GM18498 (cell line): ENCODE results near the gene CSMD2.

Experiments
- ATAC-seq: cut with Tn5 transposase; IDR thresholded peaks from one replicate; pipeline ENCODE4 v1.9.1; 2021; ENCODE audit warnings: mild to moderate bottlenecking, moderate library complexity; ENCODE audit not compliant: unreplicated experiment

Gene CSMD2

GRCh38 chr1:33698361-33699035 is 466.5 kb downstream of the CSMD2 start:
- ATAC-seq, result no peak

GRCh38 chr1:33697816-33698215 is 467.2 kb downstream of the CSMD2 start:
- no peak for ATAC-seq

GRCh38 chr1:33696962-33697361 is 468.1 kb downstream of the CSMD2 start:
- no peak for ATAC-seq

- no peak for ATAC-seq
Measured at GRCh38 chr1:33696311-33696710, 468.7 kb downstream of the CSMD2 start.

- no peak for ATAC-seq
Measured at GRCh38 chr1:33692206-33693188, 472.5 kb downstream of the CSMD2 start.

- ATAC-seq, result no peak
Measured at GRCh38 chr1:33687000-33687399, 478.0 kb downstream of the CSMD2 start.

- ATAC-seq, result no peak
Measured at GRCh38 chr1:33686551-33686950, 478.5 kb downstream of the CSMD2 start.

GRCh38 chr1:33685256-33685655 is 479.8 kb downstream of the CSMD2 start:
- ATAC-seq, result no peak

- ATAC-seq, result no peak
Measured at GRCh38 chr1:33684396-33685179, 480.4 kb downstream of the CSMD2 start.

- ATAC-seq, result no peak
Measured at GRCh38 chr1:33683913-33684312, 481.1 kb downstream of the CSMD2 start.

GRCh38 chr1:33682371-33682770 is 482.7 kb downstream of the CSMD2 start:
- ATAC-seq, result no peak

GRCh38 chr1:33680281-33680840 is 484.7 kb downstream of the CSMD2 start:
- no peak for ATAC-seq

GRCh38 chr1:33670567-33670966 is 494.5 kb downstream of the CSMD2 start:
- no peak for ATAC-seq

GRCh38 chr1:33668695-33669094 is 496.3 kb downstream of the CSMD2 start:
- no peak for ATAC-seq

GRCh38 chr1:33667386-33668282 is 497.4 kb downstream of the CSMD2 start:
- no peak for ATAC-seq

GRCh38 chr1:33666616-33667015 is 498.4 kb downstream of the CSMD2 start:
- ATAC-seq, result no peak

- ATAC-seq, result no peak
Measured at GRCh38 chr1:33661811-33662454, 503.1 kb downstream of the CSMD2 start.

- no peak for ATAC-seq
Measured at GRCh38 chr1:33660956-33661355, 504.1 kb downstream of the CSMD2 start.

- ATAC-seq, result no peak
Measured at GRCh38 chr1:33660244-33660643, 504.8 kb downstream of the CSMD2 start.
